Mononuclear cell (primary cell): Measurements from ENCODE around the gene PDE3B. TPM values are rescaled to one million over a fixed set of nuclear protein-coding genes. Genes with fewer than 3 reads are reported as not detected.
"Not testable (repeated sequence)": the region's sequence is repeated elsewhere in the genome, so short reads cannot be mapped to it uniquely, and the experiment has no call there.

ENCODE experiments used
- H3K27me3 ChIP-seq: 2 replicates; pipeline ENCODE4 v1.6.0; 2011; ENCODE audit warnings: low read length, control low read depth; ENCODE audit not compliant: insufficient read depth
- H3K4me1 ChIP-seq: 2 replicates; pipeline ENCODE4 v1.5.1; 2011; ENCODE audit warnings: mild to moderate bottlenecking, low read length, control low read depth; ENCODE audit not compliant: insufficient read depth
- H3K4me3 ChIP-seq: 2 replicates; pipeline ENCODE4 v1.5.1; 2011; ENCODE audit warnings: mild to moderate bottlenecking, low read length, moderate library complexity
- H3K9me3 ChIP-seq: 2 replicates; pipeline ENCODE4 v1.5.1; 2011; ENCODE audit warnings: low read depth, mild to moderate bottlenecking, control low read depth, low read length
- total RNA-seq: library from RNA; depleted of rRNA; stranded (reverse); fragments of >200 nt; gene quantifications from one replicate; pipeline ENCODE4 v1.2.3, GENCODE V29; 2012

PDE3B gene
- total RNA-seq, 1 donor: 149 TPM

DNA sequence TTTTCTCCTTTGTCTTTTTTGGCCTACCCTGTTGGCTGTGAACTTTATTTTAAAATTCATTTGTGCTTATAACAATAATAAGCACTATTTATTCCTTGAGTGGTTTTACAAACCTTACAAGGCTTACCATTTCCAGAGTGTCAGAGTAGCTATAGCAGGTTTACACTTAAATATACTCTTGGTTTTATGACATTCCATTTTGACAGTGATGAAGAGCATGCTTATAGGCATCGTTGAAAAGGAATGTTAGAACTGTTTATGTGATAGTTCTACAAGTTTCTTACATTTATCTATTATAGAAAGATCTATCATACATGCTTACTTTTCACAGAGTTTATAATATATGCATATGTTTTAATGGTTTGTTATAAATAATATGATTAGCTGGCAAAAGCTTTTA lies 84.1 kb downstream of the PDE3B start:
- H3K4me3 ChIP-seq: no peak overlapping the region
- H3K9me3 ChIP-seq: no peaks in the 10 kb centered on the region
- H3K27me3 ChIP-seq: no peaks in the 10 kb centered on the region
- H3K4me1 ChIP-seq: no peaks in the 10 kb centered on the region

DNA sequence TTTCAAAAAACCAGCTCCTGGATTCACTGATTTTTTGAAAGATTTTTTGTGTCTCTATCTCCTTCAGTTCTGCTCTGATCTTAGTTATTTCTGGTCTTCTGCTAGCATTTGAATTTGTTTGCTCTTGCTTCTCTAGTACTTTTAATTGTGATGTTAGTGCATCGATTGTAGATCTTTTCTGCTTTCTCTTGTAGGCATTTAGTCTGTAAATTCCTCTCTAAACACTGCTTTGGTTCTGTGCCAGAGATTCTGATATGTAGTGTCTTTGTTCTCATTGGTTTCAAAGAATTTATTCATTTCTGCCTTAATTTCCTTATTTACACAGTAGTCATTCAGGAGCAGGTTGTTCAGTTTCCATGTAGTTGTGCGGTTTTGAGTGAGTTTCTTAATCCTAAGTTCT lies 96.9 kb downstream of the PDE3B start:
- not testable (repeated sequence) for H3K4me1 ChIP-seq, H3K4me3 ChIP-seq, H3K9me3 ChIP-seq, H3K27me3 ChIP-seq

DNA sequence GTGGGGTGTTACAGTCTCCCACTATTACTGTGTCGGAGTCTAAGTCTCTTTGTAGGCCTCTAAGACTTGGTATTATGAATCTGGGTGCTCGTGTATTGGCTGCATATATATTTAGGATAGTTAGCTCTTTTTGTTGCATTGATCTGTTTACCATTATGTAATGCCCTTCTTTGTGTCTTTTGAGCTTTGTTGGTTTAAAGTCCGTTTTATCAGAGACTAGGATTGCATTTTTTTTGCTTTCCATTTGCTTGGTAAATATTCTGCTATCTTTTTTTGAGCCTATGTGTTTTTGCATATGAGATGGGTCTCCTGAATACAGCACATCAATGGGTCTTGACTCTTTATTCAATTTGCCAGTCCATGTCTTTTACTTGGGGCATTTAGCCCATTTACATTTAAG lies 97.6 kb downstream of the PDE3B start:
- H3K27me3 ChIP-seq: no peaks in the 10 kb centered on the region
- H3K4me3 ChIP-seq: no peak overlapping the region
- no peaks in the 10 kb centered on the region for H3K9me3 ChIP-seq
- H3K4me1 ChIP-seq: no peaks in the 10 kb centered on the region

GRCh38 chr11:14742849-14743559 lies 99.4 kb downstream of the PDE3B start:
- H3K27me3 ChIP-seq: no peaks in the 10 kb centered on the region
- no peak overlapping the region for H3K4me3 ChIP-seq
- no peaks in the 10 kb centered on the region for H3K4me1 ChIP-seq
- H3K9me3 ChIP-seq: no peaks in the 10 kb centered on the region

DNA sequence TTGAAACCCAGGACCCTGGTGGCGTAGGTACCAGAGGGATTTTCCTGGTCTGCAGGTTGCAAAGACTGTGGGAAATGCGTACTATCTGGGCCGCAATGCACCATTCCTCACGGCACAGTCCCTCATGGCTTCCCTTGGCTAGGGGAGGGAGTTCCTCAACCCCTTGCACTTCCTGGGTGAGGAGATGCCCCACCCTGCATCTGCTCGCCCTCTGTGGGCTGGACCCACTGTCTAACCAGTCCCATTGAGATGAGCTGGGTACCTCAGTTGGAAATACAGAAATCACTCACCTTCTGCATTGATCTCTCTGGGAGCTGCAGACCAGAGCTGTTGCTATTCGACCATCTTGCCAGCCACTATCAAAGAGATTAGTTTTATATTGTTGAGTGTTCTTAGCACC lies 100.1 kb downstream of the PDE3B start:
- not testable (repeated sequence) for H3K27me3 ChIP-seq, H3K9me3 ChIP-seq, H3K4me1 ChIP-seq, H3K4me3 ChIP-seq

DNA sequence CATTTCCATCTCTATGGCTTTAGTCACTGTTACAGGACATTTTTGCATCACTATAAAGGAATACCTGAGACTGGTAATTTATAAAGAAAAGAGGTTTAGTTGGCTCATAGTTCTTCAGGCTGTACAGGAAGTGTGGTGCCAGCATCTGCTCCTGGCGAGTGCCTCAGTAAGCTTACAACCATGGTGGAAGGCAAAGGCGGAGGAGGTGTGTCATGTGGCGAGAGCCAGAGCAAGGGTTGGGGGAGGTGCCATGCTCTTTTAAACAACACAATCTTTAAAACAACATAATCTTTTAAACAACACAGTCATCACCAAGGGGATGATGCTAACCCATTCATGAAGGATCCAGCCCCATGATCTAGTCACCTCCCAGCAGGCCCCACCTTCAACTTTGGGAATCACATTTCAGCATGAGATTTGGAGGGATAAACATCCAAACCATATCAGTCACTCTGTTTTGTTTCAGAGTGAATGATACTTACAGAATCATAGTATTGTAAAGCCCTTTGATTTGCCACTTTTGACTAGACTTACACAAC lies 103.3 kb downstream of the PDE3B start:
- H3K4me1 ChIP-seq: peaks cover 4% of the 10 kb centered on the region
- no peak overlapping the region for H3K4me3 ChIP-seq
- no peaks in the 10 kb centered on the region for H3K27me3 ChIP-seq
- no peaks in the 10 kb centered on the region for H3K9me3 ChIP-seq

GRCh38 chr11:14748090-14748489 lies 104.5 kb downstream of the PDE3B start:
- Histone ChIP-seq H3K9me3 (no peaks in the 10 kb centered on the region), H3K4me3 (no peak overlapping the region), H3K4me1 (peaks cover 4% of the 10 kb centered on the region), H3K27me3 (no peaks in the 10 kb centered on the region)

- Histone ChIP-seq H3K4me3 (no peak overlapping the region), H3K4me1 (peaks cover 4% of the 10 kb centered on the region), H3K9me3 (no peaks in the 10 kb centered on the region), H3K27me3 (no peaks in the 10 kb centered on the region)
Observed at GRCh38 chr11:14750911-14751310, 107.3 kb downstream of the PDE3B start.

DNA sequence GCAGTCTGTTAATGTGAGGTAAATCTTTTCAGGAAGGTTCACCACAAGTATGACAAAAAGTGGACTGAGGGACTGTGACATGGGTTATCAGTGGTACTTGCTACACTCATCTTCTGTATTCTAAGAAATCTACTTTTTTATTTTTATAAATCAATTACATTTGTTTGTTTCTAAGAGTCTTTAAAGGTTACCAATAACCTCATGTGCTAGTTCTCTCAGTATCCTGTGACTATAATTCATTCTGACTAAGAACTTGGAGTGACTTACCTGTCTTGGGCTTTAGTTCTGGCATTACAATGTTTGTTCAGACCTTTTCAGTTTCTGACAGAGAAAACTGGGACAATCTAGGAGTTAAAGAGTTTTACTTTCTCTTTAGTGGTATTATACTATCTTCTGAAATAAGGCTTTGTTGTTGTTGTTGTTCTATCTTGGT lies 108.4 kb downstream of the PDE3B start:
- no peak overlapping the region for H3K4me3 ChIP-seq
- H3K9me3 ChIP-seq: no peaks in the 10 kb centered on the region
- peaks cover 4% of the 10 kb centered on the region for H3K4me1 ChIP-seq
- H3K27me3 ChIP-seq: no peaks in the 10 kb centered on the region

GRCh38 chr11:14755140-14755539 lies 111.5 kb downstream of the PDE3B start:
- H3K27me3 ChIP-seq: no peaks in the 10 kb centered on the region
- no peaks in the 10 kb centered on the region for H3K9me3 ChIP-seq
- H3K4me3 ChIP-seq: no peak overlapping the region
- peaks cover 8% of the 10 kb centered on the region for H3K4me1 ChIP-seq

- Histone ChIP-seq H3K4me3 (no peak overlapping the region), H3K27me3 (no peaks in the 10 kb centered on the region), H3K9me3 (no peaks in the 10 kb centered on the region), H3K4me1 (peaks cover 8% of the 10 kb centered on the region)
Observed at GRCh38 chr11:14756349-14756748, 112.7 kb downstream of the PDE3B start.

- not testable (repeated sequence) for H3K27me3 ChIP-seq, H3K4me3 ChIP-seq, H3K9me3 ChIP-seq
- H3K4me1 ChIP-seq: peaks cover 11% of the 10 kb centered on the region
Observed at GRCh38 chr11:14759300-14760012, 115.9 kb downstream of the PDE3B start.

DNA sequence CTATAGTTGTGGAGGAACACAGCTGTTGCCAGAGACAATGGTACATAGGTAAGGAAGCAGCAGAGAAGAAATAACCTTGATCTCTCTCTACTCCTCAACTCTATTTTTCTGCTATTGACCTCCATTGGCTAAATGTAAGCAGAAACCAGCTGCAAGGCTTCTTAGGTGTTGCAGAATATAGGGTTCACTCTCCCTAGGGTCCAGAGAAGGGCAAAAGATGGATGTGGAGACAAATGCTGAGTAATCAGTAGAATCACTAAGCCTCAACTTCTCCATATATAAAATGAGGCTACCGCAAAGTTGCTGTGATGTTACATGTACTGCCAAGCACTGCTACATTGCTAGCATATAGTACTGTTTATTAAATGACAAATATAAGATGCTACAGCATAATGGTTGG lies 120.6 kb downstream of the PDE3B start:
- H3K9me3 ChIP-seq: no peaks in the 10 kb centered on the region
- no peak overlapping the region for H3K4me3 ChIP-seq
- no peaks in the 10 kb centered on the region for H3K27me3 ChIP-seq
- peaks cover 11% of the 10 kb centered on the region for H3K4me1 ChIP-seq

DNA sequence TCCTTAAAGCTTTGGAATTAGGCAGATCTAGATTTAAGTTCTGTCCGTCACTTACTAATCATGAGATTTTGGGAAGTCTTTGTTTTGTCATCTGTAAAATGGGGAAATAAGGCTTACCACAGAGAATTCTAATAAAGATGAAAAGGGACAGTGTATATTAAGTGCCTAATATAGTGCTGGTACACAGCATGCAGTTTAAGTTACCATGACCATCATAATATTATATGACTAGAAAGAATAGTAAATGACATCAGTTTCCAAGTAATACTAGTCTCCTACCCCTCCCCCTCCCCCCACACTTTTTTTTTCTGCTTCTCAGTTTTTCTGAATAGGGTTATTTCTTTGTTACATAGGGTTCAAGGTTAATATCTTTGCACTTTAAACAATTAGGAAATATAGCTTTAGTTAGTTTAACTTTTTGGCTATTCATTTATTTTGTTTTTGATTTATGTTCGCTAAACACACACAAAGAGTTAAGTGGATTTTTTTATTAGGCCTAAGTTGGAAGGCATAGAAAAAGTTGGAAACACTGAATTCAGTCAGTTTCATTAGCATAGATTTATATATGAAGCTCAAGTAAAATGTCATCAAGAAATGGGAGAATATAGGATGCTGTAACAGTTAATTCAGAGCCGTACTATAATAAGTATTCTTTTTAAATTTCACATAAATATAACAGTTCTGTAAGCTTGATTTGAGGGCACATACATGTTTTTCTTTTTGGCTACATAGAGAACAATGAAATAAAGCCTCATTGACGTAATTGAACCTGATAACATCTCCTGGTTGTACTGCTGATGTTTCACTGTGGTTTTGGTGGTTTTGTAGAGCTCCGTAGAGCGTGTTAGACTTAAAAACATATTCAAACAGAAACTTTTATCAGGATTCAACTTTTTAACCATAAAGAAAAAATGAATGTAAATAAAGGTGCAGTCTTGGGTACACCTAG lies 121.2 kb downstream of the PDE3B start:
- peaks cover 7% of the 10 kb centered on the region for H3K4me1 ChIP-seq
- H3K27me3 ChIP-seq: no peaks in the 10 kb centered on the region
- no peaks in the 10 kb centered on the region for H3K9me3 ChIP-seq
- no peak overlapping the region for H3K4me3 ChIP-seq

DNA sequence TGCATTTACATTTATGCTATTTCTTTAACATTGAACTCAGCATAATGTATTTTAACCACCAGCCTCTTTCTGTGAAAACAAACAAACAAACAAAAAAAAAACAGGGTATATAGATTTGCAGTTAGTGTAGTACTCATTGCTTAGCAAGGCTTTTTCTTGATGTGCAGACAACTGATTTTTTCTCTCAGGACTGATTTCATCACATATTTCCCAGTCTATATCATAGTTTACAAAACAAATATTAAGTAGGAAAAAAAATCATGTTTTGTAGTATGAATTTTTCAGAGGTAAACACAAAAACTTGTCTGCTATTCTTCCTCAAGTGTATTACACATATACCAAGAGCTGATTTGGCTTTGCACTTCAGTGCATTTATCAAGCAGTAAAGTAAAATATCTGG lies 123.0 kb downstream of the PDE3B start:
- Histone ChIP-seq H3K27me3 (no peaks in the 10 kb centered on the region), H3K4me1 (peaks cover 7% of the 10 kb centered on the region), H3K9me3 (no peaks in the 10 kb centered on the region), H3K4me3 (no peak overlapping the region)
